Liver (tissue), 3 donors: ENCODE data around the gene AP1M2.
"Not testable (repeated sequence)": the region's sequence is repeated elsewhere in the genome, so short reads cannot be mapped to it uniquely, and the experiment has no call there.

Experiments used
- ATF3 ChIP-seq: IDR thresholded peaks from 2 replicates; pipeline ENCODE4 v1.6.1; 2016; ENCODE audit warnings: antibody characterized with exemption
- CTCF ChIP-seq: fragments of 150-350 bp; IDR thresholded peaks from 2 replicates; pipeline ENCODE4 v1.5.1; 2017; ENCODE audit warnings: improper control_type of control experiment, low read depth, low read length; ENCODE audit not compliant: missing input control
- EGR1 ChIP-seq, 2 donors: IDR thresholded peaks; 2 replicates each; pipeline ENCODE4 v1.6.1; 2016 to 2018; ENCODE audit warnings: antibody characterized with exemption in 2 of 2, low read depth in 2 of 2
- FOXA1 ChIP-seq: IDR thresholded peaks from 2 replicates; pipeline ENCODE4 v1.6.1; 2016; ENCODE audit warnings: antibody characterized with exemption
- HNF4G ChIP-seq: IDR thresholded peaks from 2 replicates; pipeline ENCODE4 v1.6.1; 2016; ENCODE audit warnings: antibody characterized with exemption
- JUND ChIP-seq, 2 donors: IDR thresholded peaks; 2 replicates each; pipeline ENCODE4 v1.6.1; 2016; ENCODE audit warnings: antibody characterized with exemption in 2 of 2
- MAX ChIP-seq: IDR thresholded peaks from 2 replicates; pipeline ENCODE4 v1.6.1; 2016; ENCODE audit warnings: antibody characterized with exemption
- RAD21 ChIP-seq, 2 donors: IDR thresholded peaks; 2 replicates each; pipeline ENCODE4 v1.6.1; 2016; ENCODE audit warnings: antibody characterized with exemption in 2 of 2, mild to moderate bottlenecking in 2 of 2
- REST ChIP-seq: IDR thresholded peaks from 2 replicates; pipeline ENCODE4 v1.6.1; 2016; ENCODE audit warnings: antibody characterized with exemption, mild to moderate bottlenecking
- RXRA ChIP-seq, 2 donors: IDR thresholded peaks; 2 replicates each; pipeline ENCODE4 v1.6.1; 2017 to 2018; ENCODE audit warnings: antibody characterized with exemption in 2 of 2, mild to moderate bottlenecking in 1 of 2
- SP1 ChIP-seq: IDR thresholded peaks from 2 replicates; pipeline ENCODE4 v1.6.1; 2018; ENCODE audit warnings: antibody characterized with exemption, mild to moderate bottlenecking
- TAF1 ChIP-seq: conservative IDR thresholded peaks from 2 replicates; pipeline ENCODE4 v1.6.1; 2016; ENCODE audit warnings: antibody characterized with exemption, mild to moderate bottlenecking
- YY1 ChIP-seq: IDR thresholded peaks from 2 replicates; pipeline ENCODE4 v1.6.1; 2016; ENCODE audit warnings: antibody characterized with exemption, mild to moderate bottlenecking
- ZBTB33 ChIP-seq: IDR thresholded peaks from 2 replicates; pipeline ENCODE4 v1.6.1; 2016; ENCODE audit warnings: antibody characterized with exemption
- donor health status: healthy.
- donor health status: healthy.

- not testable (repeated sequence) for TF ChIP-seq FOXA1; MAX; CTCF; REST; HNF4G; TAF1; JUND (IDR thresholded peaks at IDR 0.05); SP1; ZBTB33; EGR1 (IDR thresholded peaks at IDR 0.05; ENCODE audit: low read depth in 2 of 2); RXRA (IDR thresholded peaks at IDR 0.05); ATF3; YY1; RAD21 (IDR thresholded peaks at IDR 0.05)
Observed at GRCh38 chr19:10551006-10551405, 36.1 kb downstream of the AP1M2 start.
